Tongue (tissue), 2 donors: Measurements from ENCODE around the gene GLRX. TPM values are rescaled to one million over a fixed set of nuclear protein-coding genes. Genes with fewer than 3 reads are reported as not detected.
"Not testable (repeated sequence)": the region's sequence is repeated elsewhere in the genome, so short reads cannot be mapped to it uniquely, and the experiment has no call there.

ENCODE experiments used
- DNase-seq: peaks from one replicate; pipeline ENCODE4 v3.0.0-alpha.2; 2015
- total RNA-seq: library from RNA; depleted of rRNA; stranded (reverse); fragments of >200 nt; gene quantifications from one replicate; pipeline ENCODE4 v1.2.3, GENCODE V29; 2014

GLRX gene
- 4.2 TPM for total RNA-seq

DNA sequence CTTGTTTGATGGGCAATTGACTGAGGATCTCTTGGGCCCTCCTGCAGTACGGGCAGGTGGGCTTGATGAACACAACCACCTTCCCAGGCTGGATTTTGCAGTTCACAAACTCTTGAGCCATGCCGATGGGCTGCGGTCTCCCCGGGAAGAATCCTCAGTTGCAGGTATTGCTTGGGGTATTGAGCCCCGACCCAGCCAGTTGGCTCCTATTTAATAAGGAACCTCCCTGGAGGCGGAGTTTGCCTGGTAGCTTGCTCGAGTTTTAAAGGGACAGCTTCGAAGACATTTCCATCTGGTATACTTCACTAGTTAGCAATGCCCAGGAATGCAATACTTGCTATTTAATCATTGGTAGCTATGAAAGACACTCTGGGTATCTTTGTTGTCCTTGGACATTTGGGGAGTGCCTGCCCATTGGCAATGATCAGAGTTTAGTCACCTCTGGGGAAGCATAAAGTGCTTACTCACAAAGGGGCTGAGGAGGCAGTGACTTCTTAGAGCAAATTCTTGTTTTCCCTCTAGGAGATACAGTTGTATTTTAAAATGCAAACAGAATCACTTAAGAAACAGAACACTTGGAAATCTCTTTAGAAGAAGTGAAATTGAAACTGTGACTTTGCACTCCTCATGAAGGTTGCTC, at the start of gene GLRX:
Gene GLRX (minus strand): TSS at position 185 of the 640 bp plus-strand sequence. CDS start 64 bp downstream, at position 121.
- peak; percentile 82 for DNase-seq

DNA sequence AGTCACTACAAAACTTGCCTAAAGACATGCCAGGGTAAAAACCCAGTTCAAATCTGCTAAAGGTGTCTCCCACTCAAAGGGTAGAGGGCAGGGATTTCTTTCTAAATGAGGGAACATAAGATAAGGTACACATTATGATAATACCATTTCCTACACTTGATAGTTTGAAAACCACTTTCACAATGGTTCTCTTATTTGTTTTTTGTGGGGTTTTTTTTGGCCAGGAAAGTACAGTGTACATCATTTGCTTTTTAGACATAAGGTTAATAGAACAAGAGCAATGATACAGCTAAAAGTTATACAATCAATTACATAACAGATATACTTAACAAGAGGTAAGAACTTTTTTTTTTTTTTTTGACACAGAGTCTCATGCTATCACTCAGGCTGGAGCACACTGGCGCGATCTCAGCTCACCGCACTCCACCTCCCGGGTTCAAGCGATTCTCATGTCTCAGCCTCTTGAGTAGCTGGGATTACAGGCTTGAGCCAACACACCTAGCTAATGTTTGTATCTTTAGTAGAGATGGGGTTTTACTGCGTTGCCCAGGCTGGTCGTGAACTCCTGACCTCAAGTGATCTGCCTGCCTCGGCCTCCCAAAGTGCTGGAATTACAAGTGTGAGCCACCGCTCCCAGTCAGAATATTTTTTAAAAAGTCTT, 48.8 kb upstream of the GLRX start:
- DNase-seq = no peak

DNA sequence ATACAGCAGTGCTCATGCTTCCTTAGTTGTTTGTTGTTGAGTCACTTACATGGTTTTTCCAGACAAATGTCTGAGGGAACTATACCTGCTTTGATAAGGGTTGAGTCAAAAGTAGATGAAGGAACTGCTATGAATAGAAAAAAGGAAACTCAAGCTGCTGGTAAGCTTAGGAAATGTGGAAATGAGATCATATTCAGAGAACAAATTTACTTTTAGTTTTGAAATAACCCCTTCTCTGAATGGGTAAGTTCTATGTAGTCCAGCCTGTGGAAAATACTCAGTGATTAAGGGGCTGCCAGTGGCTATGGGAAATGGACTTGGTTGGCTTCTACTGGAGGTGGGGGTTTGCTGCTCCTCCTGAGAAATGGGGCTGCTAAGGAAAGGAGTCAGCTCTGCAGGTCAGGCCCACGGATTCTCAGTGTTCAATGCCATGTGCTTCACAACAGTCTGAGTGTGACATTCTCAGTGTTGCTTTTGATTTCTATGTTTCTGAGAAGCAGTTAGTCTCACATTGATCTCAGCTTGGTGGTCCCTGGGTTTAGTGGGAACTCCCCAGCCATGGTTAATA, 47.7 kb upstream of the GLRX start:
- no peak for DNase-seq

- not testable (repeated sequence) for DNase-seq
Measured at GRCh38 chr5:95869173-95869855, 46.8 kb upstream of the GLRX start.

DNA sequence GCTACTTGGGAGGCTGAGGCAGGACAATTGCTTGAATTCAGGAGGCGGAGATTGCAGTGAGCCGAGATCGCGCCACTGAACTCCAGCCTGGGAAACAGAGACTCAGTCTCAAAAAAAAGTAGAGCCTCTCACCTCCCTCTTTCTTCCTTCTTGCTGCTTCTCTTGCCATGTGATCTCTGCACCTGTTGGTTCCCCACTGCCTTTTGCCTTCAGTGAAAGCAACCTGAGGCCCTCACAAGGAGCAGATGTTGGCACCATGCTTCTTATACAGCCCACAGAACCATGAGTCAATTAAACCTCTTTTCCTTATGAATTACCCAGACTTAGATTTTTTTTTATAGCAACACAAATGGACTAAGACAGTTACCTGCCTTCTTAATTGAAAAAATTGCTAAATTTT, 45.6 kb upstream of the GLRX start:
- DNase-seq = no peak

- no peak for DNase-seq
Measured at GRCh38 chr5:95866435-95867040, 44.0 kb upstream of the GLRX start.

GRCh38 chr5:95864944-95865504, 42.5 kb upstream of the GLRX start:
- no peak for DNase-seq

DNA sequence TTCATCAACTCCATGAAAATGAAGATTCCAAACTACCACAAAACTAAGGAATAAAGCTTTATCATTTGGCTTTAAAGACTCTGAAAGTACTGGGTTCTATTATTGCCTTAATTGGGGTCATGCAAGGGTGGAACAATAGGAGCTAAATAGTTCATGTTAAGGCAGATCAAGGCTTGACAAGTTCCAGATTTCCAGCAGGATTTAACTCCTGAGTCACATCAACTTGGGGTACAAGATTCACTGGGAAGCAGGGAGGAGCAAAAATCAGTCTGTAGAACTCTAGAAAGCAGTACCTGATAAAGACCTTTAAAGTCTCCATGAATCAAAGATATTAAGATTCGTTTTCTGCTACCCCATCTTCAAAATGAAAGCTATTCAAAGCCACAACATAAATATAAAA, 41.9 kb upstream of the GLRX start:
- no peak for DNase-seq

GRCh38 chr5:95863383-95863757, 40.8 kb upstream of the GLRX start:
- no peak for DNase-seq

GRCh38 chr5:95862671-95863382, 40.3 kb upstream of the GLRX start:
- no peak for DNase-seq

GRCh38 chr5:95861864-95862561, 39.5 kb upstream of the GLRX start:
- DNase-seq = no peak

DNA sequence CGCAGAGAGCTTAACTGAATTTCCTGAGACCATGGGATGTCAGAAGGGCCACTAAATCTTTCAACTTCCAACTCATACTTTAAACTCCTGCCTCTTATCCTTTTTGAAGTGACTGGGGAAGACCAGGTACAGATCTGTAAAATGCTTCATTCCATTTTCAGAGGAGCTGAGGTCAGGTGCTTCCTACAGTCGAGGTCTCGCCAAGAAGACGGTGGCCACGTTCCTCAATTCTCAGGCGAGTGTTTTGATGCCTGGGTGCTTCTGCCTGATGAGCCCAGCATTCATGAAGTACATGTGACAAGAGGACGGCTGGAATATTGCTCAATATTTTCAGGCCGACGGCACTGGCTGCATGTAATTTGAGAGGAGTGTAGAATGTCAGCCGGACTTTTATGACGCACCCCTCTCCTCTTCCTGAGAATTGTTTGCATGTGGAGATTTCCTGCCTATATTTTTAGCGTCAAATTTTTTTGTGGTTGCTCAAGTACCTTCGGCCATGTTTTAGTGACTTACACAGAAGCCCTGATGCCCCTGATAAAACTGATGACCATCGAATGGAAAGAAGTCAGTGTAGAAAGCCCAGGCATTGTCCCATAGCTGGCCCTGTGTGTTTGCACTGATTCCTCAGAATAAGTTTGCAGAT, 38.8 kb upstream of the GLRX start:
- peak; percentile 71 for DNase-seq

DNA sequence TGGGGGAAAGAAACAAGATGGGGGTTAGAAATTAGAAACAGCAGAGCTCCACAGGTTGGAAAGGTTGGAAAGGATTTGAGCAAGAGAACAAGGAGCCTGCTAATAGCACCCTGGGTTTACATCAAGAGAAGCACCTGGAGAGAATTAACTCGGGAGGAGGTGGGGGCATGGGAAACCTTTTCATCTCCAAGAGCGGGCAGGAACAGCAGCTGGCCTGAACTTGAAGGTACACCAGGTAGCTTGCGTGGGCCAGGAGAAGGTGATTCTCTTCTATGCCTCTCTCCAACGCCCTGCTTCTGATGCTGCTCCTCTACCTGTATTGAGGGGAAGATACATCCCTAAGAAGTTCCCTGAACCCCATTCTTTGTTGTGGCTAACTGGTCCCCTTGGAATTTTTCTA, 37.1 kb upstream of the GLRX start:
- no peak for DNase-seq

- peak; percentile 92 for DNase-seq
Measured at GRCh38 chr5:95858661-95859595, 36.4 kb upstream of the GLRX start.

GRCh38 chr5:95858023-95858461, 35.5 kb upstream of the GLRX start:
- no peak for DNase-seq

- DNase-seq = no peak
Measured at GRCh38 chr5:95857185-95857945, 34.8 kb upstream of the GLRX start.

DNA sequence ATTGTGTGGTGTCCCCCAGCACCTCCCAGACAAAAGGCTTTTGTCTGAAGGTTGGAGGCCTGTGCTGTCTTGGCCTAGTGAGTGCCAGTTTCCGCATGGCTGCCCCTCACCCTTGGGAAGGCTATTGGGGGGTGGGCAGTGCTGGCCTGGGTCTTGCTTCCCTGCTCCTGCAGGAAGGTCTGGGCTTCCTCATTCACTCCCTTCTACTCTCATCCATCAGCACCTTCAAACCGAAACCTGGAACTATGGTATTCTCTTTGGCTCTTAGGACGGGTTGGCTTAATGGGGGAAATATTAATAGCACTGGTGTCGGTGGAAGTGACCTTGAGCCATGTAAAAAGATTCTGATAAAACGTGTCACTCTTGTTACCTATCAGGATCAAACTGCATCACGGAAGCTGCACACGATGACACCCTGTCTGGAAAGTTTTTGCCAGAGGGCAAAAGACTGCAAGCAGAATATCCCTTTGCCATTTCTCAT, 34.0 kb upstream of the GLRX start:
- no peak for DNase-seq

- no peak for DNase-seq
Measured at GRCh38 chr5:95853490-95853889, 31.0 kb upstream of the GLRX start.
